HG03460 (cell line): ENCODE results near the gene PROM1.

Source experiments
- ATAC-seq: cut with Tn5 transposase; IDR thresholded peaks from one replicate; pipeline ENCODE4 v1.9.1; 2021; ENCODE audit not compliant: unreplicated experiment

PROM1 gene

GRCh38 chr4:15995826-15996225 is 88.0 kb downstream of the PROM1 start:
- ATAC-seq = no peak

DNA sequence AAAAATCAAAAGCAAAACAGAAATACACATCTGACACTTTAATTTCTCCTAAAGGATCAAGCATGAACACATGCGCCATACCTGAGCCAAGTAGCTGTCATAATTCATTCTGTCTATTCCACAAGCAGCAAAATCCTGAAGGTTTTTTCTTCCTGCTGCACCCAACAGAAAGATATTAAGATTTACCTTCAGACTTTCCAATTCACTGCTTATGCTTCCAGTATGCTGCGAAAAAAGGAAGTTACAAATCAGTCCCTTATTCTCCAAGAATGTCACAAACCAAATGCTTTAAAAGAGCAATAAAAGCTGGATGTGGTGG is 91.7 kb downstream of the PROM1 start:
- no peak for ATAC-seq

GRCh38 chr4:15990570-15991285 is 93.1 kb downstream of the PROM1 start:
- no peak for ATAC-seq

DNA sequence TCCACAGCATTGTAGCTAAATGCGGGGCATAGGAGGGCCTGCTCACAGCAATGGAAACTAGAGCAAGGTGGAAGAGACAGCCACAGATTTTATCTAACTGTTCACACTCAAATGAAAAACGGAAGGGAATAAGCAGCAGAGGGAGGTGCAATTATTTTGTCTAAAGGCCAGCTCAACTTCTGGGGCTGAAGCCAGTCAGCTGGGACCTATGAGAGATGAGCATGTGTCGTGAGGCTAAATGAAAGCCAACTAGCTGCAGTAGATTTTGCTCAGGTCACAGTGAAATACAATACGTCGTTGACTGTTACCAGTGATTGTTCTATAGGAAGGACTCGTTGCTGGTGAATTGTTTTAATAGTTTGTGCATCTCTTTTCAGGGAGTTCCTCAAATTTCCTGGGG is 94.4 kb downstream of the PROM1 start:
- no peak for ATAC-seq

DNA sequence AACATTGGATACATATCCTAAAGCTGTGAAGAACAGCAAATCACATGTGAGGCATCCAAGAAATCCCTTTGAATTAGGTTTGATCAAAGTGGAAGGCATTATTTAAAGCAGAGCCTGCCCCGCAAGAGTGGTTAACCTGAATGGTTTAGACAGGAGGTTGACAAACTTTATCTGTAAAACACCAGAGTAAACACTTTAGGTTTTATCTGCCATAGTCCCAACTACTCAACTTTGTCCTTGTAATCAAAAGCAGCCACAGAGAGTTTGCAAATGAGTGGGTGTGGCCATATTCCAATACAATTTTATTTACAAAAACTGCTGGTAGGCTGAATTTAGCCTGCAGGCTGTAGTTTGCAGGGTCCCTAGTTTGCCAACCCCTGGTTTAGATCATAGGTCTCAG is 95.6 kb downstream of the PROM1 start:
- no peak for ATAC-seq

DNA sequence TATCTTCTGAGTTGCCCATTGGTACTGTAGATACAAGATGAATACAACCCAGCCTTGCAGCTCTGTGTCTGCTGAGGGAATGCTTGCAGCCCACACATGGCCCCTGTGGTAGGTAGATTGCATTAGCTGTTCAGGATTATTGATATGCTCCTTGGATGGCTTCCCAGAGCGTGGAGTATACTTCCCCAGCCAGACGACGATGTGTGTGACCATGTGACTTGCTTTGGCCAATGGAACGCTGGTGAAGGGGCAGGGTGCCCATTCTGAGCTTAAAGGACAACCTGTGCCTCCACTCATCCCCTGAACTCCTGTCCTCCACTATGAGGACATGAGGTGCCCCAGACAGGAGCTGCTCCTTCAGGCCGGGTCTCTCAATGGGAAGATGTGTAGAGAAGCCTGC is 96.9 kb downstream of the PROM1 start:
- no peak for ATAC-seq

- ATAC-seq = no peak
These were observed 100.2 kb downstream of the PROM1 start for GRCh38 chr4:15983610-15984009.

DNA sequence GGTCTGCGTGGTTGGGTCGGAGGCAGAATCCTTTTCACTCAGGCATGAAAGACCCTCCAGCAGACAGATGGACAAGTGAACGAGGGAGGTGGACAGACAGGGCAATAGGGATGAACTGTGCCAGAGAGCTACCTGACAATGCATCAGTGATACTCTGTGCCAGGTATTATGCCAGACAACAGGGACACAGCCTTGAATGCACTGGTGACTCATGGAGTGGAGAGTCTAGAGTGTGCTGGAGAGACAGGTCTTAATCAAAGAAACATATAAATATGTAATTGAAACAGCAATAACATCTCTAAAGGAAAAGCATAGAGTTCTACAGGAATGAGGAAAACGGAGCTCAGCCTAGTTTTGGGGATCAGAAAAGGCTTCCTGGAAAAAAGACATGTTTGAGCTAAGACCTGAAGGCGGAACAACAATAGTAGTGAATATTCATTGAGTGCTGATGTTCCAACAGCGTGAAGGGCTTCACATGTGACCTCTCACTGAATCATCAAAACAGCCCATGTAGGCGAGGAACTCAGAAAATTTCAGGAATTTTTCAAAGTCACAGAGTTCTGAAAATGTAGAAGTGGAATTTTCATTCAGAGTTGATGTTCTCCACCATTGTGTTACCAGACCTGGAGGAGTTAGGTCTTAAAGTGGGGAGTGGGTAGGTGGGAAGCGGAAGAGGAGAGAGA is 100.8 kb downstream of the PROM1 start:
- no peak for ATAC-seq

DNA sequence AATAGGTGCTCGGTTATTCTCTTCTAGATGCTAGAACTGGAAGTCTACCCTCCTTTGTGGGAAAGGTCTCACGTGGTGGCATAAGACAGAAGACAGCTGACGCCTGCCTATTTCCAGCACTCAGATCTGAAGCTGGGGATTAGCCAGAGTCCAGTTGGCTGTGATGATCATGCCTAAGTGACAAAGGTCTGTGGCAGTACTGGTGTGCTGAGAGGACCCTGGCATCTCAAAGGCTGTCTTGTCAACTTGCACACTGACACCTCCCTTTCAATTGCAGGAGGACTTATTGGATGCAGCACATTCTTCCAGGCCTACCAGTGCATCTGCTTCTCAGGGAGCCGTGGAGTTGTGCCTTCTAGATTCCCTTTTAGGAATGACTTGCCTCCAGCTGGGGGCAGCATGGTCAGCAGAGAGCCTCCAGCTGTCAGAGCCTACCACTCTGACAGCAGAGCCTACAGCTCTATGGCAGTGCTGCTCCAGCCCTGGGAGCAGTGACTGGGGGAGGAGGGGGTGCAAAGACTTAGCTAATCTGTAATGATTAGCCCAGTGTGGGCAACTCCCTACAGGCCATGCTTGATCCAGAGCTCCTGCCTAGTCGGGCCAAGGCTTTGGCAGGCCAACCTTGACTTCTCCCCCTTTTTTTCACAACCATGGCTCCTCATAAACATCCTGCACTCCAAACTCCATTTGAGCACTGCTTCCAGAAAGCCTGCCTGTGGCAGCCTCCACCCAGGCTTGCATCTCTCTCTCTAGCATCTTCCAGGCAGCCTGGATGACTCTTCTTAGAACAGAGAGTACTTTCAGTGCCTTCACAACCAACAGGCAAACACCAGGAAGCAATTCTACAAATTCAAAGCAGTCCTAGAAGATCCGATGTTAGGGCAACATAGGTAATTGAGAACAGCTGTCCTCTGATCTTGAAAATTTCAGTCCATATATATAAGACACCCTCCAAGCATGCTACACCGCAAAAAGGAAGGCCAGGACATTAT is 107.1 kb downstream of the PROM1 start:
- ATAC-seq = no peak

DNA sequence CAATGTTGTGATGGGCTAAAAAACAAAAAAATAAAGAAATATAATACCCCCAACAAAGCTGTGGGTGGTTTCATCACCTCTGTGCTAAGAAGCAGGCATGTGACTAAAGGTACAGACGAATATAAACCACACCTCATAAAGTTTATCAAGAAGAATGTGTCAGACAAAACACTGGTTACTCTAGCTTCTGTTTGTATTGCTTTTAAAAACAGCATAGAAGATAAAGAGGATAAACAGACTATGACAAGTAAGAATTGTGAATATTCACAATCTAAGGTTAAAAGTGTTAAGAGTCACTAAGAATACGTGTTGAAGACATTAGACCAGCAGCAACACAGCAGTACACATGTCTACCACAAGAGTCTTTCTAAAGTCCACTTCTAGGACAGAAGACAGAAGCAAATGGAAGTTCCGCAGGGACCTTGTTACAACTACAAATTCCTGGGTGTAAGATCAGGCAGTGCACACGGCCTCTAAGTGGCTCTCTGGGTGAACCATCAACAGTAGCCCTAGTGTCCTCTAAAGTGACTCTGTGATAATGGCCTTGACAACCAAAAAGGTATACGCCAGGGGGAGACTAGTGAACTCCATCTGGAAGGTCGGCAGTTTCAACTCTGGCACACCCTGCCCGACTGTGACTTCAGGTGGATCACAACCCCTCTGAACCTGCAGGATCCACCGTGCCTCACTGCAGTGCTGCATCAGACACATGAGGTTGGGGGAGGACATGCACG is 112.6 kb downstream of the PROM1 start:
- ATAC-seq = no peak

- no peak for ATAC-seq
These were observed 115.1 kb downstream of the PROM1 start for GRCh38 chr4:15968551-15969300.

GRCh38 chr4:15965325-15965724 is 118.5 kb downstream of the PROM1 start:
- no peak for ATAC-seq

DNA sequence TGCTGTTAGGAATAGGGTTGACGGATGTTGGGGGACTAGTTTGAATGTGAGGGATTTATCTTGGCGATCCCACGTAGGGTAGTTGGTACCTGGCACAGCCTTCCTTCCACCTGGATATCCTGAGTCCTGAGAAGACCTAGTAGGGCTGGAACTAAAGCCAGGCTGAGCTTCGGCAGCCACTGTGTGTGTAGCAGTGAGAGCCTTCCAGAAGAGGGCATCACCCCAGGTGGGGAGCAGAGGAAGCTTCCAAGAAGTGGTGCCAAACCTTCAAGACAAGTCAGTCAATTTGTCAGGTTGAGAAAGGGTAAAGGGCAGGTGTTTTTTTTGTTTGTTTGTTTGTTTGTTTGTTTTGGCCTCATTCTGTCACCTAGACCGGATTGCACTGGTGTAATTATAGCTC is 119.7 kb downstream of the PROM1 start:
- no peak for ATAC-seq

GRCh38 chr4:15963576-15963975 is 120.2 kb downstream of the PROM1 start:
- ATAC-seq = peak; percentile 73

GRCh38 chr4:15963001-15963451 is 120.8 kb downstream of the PROM1 start, which contains the start of gene FGFBP2:
Gene FGFBP2 (minus strand): TSS chr4:15963175. CDS start chr4:15963129, 46 bp downstream.
- ATAC-seq = peak; percentile 41

DNA sequence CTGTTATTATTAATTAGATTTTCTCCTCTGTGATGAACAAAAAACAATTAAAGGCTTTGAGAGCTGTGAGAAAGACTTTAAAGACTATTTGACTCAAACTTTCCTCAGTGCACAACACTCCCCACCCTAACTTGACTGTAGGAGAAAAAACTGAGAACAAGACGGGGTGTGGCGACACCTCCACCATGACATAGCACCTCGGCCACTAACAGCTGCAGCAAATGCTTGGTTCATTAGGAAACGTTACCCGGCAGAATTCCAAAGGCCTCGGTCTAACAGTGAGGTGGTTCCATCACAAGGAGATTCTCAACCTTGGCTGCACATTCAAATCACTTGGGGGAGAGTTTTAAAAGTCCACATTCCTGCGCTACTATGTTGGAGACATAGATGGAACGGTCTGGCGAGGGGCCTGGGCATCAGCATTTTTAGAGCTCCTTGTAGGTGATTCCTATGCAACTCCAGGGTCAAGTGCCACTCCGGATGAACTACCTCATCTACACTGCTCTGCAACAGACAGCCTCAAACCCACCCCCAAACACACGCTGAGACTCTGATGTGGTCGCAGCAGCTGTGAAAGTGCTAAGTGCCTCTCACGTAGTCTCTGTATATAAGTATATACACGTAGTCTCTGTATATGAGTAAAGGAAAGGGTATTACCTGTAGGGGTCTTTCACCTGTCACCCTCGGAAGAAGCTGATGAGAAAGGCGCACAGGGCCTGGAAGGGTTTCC is 121.9 kb downstream of the PROM1 start:
- no peak for ATAC-seq

GRCh38 chr4:15958562-15958961 is 125.3 kb downstream of the PROM1 start:
- ATAC-seq = no peak

DNA sequence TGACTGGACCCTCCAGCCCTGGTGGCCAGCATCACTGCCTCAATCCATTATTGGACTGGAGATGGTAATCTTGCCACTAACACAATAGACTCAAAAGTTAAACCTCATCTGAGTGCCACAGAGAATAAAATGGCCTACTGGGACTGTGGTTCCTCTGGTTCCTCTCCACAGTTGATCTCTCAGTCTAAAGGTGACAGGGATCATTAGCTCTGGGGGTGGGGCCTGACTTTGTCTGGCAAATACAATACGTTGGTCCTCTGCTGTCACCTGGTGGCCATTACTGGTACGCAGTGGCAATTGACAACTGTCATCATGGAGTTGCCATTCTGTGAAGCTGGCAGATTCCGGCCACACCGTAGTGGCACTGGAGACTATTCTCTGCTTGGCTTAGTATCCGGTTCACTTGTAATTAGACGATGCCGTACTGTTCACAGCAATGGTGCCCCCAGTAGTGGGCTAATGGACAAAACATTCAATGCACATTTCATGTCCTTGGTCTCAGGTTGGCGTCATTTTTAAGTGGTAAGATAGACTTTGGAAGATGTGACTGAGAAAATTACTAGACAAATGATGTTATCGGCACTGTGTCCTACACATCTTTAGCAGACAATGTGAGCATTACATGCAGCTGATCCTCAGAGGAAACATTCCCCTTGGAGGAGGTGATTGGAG is 127.5 kb downstream of the PROM1 start:
- peak; percentile 91 for ATAC-seq

DNA sequence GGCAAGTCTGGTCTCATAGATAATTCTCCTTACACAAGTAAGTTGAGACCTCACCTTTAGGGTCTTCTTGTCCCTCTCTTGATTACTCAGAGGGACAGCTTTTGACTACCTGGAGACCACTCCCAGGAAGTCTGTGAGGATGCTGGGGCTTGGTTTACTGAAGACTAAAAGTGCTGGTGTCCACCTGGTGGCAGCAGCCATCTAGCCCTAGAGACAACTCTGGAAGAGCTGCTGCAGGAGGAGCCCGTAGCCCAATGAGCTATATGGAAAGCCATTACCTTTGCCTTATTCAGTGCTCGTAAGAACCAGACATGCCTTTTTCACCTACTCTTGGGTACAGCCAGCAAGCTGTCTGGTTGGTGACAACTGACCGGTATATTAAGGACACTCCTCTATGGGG is 128.2 kb downstream of the PROM1 start:
- no peak for ATAC-seq
